SK-N-SH (cell line): ENCODE data around the gene CDK15.

Source experiments
- FOXM1 ChIP-seq: IDR thresholded peaks from 2 replicates; pipeline ENCODE4 v1.4.0; 2012; ENCODE audit warnings: low read depth, mild to moderate bottlenecking
- JUND ChIP-seq: IDR thresholded peaks from 2 replicates; pipeline ENCODE4 v1.4.0; 2012
- TF ChIP-seq, protein P1 (sequence below): fragments of 200-600 bp; sonication (generic); IDR thresholded peaks from 2 replicates; pipeline ENCODE4 v1.6.1; 2017; ENCODE audit warnings: antibody characterized with exemption, mild to moderate bottlenecking, moderate library complexity

GRCh38 chr2:201793631-201794030 lies 12.7 kb upstream of the CDK15 start:
- TF ChIP-seq, protein P1, sequence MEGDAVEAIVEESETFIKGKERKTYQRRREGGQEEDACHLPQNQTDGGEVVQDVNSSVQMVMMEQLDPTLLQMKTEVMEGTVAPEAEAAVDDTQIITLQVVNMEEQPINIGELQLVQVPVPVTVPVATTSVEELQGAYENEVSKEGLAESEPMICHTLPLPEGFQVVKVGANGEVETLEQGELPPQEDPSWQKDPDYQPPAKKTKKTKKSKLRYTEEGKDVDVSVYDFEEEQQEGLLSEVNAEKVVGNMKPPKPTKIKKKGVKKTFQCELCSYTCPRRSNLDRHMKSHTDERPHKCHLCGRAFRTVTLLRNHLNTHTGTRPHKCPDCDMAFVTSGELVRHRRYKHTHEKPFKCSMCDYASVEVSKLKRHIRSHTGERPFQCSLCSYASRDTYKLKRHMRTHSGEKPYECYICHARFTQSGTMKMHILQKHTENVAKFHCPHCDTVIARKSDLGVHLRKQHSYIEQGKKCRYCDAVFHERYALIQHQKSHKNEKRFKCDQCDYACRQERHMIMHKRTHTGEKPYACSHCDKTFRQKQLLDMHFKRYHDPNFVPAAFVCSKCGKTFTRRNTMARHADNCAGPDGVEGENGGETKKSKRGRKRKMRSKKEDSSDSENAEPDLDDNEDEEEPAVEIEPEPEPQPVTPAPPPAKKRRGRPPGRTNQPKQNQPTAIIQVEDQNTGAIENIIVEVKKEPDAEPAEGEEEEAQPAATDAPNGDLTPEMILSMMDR = no peak
- TF ChIP-seq JUND (peak; percentile 37; the same call in 1 of the 2 replicates), FOXM1 (no peak)
